Measurements from ENCODE around the gene TXN.

TXN gene

GRCh38 chr9:110288503-110288902 lies 32.2 kb upstream of the TXN start:
- POLR2A ChIA-PET: no interaction called here
- no peak overlapping the region for H3K4me3 ChIP-seq (ENCODE audit: low read depth, low read length)
- CTCF ChIA-PET: no interaction called here
- TF ChIP-seq CTCF (IDR thresholded peaks at IDR 0.05; ENCODE audit: insufficient read depth, low read length, missing control alignments): no peak
- no peak for DNase-seq (ENCODE audit: low read depth, low spot score)

- no peak for DNase-seq (ENCODE audit: low read depth, low spot score)
- no peak for TF ChIP-seq CTCF (IDR thresholded peaks at IDR 0.05; ENCODE audit: insufficient read depth, low read length, missing control alignments)
- H3K4me3 ChIP-seq (ENCODE audit: low read depth, low read length): no peak overlapping the region
- ChIA-PET CTCF (interaction anchor here (1.6 kb wide), 1 partner anchor 14 kb away, joined by 3 read pairs; no protein-coding TSS in a partner anchor), POLR2A (no interaction called here)
Measured at GRCh38 chr9:110287289-110287680, 31.0 kb upstream of the TXN start.

- ChIA-PET CTCF (interaction anchor here (0.6 kb wide), 1 partner anchor 1385 kb away, joined by 3 read pairs; no protein-coding TSS in a partner anchor), POLR2A (no interaction called here)
- no peak for TF ChIP-seq CTCF (IDR thresholded peaks at IDR 0.05; ENCODE audit: insufficient read depth, low read length, missing control alignments)
- no peak overlapping the region for H3K4me3 ChIP-seq (ENCODE audit: low read depth, low read length)
- DNase-seq (ENCODE audit: low read depth, low spot score): no peak
Measured at GRCh38 chr9:110284211-110284844, 28.0 kb upstream of the TXN start.

- CTCF ChIA-PET: no interaction called here
- POLR2A ChIA-PET: no interaction called here
Measured at GRCh38 chr9:110283751-110284150, 27.4 kb upstream of the TXN start.

GRCh38 chr9:110282739-110283081 lies 26.4 kb upstream of the TXN start:
- ChIA-PET CTCF (no interaction called here), POLR2A (no interaction called here)
- H3K4me3 ChIP-seq (ENCODE audit: low read depth, low read length): no peak overlapping the region
- no peak for TF ChIP-seq CTCF (IDR thresholded peaks at IDR 0.05; ENCODE audit: insufficient read depth, low read length, missing control alignments)
- no peak for DNase-seq (ENCODE audit: low read depth, low spot score)

More at GRCh38 chr9:110283751-110284150, 27.4 kb upstream of the TXN start:
- DNase-seq (ENCODE audit: low read depth, low spot score): no peak
- no peak for TF ChIP-seq CTCF (IDR thresholded peaks at IDR 0.05; ENCODE audit: insufficient read depth, low read length, missing control alignments)
- H3K4me3 ChIP-seq (ENCODE audit: low read depth, low read length): no peak overlapping the region

GRCh38 chr9:110282018-110282738 lies 25.9 kb upstream of the TXN start:
- ChIA-PET CTCF (interaction anchor here (1.4 kb wide), 1 partner anchor 66 kb away, joined by 3 read pairs; no protein-coding TSS in a partner anchor), POLR2A (no interaction called here)
- DNase-seq (ENCODE audit: low read depth, low spot score): no peak
- no peak overlapping the region for H3K4me3 ChIP-seq (ENCODE audit: low read depth, low read length)
- TF ChIP-seq CTCF (IDR thresholded peaks at IDR 0.05; ENCODE audit: insufficient read depth, low read length, missing control alignments): no peak

All from AG04449 (cell line).